Stimulated activated CD4-positive, alpha-beta T cell treated with anti-CD3 and anti-CD28 coated beads, Interleukin-2, amount 100 ng/mL, for 48 hours (primary cell): ENCODE measurements around the gene SIK2.

Experiments used
- DNase-seq, 2 donors: peaks; one replicate each; pipeline ENCODE4 v3.0.0-alpha.2; 2020

SIK2 gene

DNA sequence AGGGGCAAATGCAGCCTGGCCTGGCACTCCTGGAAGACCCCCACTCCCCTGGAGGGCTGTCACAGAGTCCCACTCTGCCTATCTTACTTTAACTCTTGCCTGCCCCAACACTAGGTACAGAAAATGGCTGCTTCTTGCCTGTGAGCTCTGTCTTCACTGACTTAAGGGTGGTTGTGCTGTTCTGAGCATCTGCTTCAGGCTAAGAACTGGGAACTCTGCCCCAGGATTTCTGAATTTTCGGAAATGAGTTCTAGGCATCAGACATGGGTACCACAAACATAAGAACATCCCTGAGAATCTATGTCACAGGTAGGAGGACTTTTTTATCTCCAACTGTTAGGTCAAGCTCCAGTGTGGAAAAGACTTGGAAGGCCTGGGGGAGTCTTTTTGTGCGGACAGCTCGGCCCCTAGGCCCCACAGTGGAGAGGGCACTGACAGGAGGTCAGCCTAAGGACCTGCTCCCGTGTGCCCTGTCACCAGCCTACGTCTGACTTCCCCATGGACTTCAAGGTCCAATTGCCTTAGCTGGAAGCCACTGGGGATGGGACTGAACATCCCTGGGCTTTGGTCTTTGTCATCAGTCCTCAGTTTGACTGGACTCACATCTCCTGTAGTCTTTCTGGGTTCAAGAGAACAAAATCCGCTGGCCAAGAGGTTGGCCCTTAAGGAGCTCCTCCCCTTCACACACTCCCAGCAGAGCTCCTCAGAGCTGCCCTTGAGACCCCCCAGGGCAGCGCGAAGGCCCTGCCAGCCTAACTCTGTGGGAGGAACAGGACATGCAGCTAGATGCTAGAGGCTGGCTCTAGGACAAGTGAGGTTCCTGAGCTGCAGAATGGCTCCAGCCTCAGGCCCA lies 132.1 kb downstream of the SIK2 start:
- no peak for DNase-seq

DNA sequence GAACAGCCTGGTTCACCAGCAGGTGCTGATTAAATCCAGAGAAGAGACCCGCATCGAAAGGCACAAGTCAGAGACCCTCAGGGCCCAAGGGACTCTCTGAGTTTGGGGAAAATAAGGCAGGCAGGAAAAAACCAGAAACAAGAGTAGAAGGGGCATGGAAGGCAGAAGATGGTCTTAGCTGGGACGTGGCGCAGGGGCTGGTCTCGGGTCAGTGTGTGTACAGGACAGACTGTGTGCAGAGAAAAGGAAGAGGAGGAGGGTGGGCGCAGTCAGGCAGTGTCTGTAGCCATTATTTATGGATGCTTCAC lies 132.7 kb downstream of the SIK2 start:
- DNase-seq: no peak

DNA sequence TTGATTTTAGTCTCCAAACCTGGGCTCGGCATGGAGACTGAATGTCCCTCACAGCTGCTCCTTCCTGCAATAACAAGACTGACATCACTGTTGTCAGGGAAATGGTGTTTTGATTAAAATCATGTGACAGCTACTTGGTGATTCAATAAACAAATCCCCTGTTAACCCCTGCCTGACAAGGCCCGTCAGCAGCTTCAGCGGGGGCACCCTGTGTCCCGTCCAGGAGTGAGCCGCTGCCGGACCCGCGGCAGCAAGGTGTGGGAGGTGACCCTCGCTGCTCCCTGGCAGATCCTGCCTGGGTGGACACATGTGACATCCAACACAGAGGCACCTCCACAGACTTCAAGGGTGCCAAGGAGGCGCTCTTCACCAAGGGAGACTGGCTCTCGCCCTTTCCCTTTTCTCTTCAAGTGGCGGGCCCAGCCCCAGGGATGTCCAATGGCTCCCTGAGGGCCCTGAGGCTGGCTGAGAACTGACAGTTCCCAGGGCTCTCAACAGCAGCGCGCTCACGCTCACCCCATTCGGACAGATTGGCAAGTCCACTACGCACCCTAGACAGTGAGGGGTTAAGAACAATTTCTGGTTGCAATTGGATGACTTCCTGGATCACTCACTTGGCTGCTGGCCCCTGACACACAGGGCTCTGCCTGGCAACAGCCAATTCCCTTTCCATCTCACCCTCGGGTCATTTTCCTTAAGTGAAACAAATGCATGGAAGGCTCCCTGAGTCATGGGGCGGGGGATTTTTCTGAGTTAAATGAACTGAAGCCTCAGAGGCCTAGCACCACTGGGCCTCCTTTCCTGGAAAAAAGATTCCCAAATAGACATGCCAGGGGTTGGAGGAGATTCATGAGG lies 133.2 kb downstream of the SIK2 start:
- no peak for DNase-seq

DNA sequence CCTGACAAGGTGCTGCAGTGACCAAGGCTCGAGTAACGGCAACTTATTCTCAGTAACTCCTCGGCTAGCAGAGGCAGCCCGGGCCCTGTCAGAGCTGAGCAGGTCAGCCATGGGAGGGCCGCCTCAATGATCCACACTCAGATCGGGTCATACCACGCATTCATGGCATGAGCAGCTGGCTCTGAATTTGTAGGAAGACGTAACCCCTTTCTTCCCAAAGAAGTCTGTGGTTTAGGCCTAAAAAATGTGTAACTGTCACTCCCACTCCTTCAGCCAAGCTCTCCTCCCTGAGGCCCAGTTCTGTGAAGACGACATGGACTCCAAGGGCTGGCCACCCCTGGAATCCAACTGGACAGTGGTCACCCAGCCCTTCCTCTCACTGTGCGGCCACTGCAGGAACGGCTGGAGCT lies 133.9 kb downstream of the SIK2 start:
- no peak for DNase-seq

DNA sequence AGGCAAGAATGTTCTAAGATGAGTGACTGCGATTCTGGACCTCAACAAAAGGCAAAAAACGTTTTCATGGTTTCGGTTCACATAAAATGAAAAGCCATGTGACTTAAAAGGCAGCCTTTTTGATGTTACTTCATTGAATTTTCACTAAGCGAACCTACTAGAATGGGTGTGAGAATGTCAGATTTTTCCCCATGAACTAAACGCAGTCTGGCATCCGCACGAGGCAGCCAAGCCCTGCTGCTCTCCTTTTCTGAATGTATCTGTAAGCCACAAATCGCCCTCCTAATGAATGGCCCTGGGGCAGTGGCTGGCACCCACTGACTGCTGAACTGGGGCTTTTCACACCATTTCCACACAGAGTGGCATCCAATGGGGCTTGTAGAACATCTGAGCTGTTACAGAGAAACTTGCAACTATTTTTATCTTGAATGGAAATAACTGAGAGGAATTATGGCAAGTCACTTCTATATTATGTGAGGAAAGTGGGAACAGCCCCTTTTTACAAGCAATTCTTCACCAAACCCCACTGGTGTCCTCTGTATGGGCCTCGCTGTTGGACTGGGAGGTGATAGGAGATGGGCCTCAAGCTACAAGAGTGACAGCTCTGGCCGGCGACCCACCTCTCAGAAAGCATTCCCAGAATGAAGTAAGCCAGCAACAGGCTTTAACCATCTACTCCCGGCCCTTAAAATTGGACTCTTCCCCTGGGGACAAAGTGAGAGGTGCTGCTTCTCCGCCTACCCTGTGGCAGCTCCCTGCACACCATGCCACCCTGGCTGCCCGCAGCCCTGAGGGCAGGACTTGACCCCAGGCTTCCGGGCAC lies 134.6 kb downstream of the SIK2 start:
- no peak for DNase-seq

DNA sequence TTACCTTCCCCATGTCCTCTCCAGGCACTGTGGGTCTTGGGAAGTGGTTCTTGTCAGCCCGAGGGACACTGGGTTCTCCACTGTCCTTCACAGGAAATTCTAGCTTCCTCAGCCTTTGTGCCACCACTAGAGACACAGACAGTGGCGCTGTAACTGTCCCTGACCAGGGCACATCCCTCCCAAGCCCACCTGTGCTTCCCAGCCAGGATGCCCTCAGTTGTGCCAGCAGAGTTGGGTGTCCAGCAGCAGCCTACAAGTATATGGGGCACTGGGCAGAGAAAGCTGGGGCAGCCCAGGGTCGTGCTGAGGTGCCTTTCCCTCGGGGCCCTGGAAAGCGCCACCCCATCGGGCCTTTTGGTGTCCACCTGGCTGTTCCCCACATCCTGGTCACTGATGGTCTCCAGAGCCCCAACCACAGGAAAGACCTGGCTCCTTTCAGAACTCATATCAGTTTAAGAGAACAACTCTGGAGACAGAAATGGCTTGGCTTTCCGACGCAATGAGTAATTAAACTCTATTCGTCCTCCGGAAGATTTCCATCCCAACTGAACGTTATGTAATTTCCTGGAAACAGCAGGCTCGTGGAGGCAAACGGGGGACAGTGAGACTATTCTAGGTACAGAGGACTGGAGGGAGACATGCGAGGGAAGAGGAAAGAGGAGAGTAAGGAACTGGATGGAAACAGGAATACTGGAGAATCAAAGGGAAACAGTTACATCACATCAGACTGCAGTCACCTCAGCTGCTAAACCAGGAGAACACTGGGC lies 135.4 kb downstream of the SIK2 start:
- no peak for DNase-seq

DNA sequence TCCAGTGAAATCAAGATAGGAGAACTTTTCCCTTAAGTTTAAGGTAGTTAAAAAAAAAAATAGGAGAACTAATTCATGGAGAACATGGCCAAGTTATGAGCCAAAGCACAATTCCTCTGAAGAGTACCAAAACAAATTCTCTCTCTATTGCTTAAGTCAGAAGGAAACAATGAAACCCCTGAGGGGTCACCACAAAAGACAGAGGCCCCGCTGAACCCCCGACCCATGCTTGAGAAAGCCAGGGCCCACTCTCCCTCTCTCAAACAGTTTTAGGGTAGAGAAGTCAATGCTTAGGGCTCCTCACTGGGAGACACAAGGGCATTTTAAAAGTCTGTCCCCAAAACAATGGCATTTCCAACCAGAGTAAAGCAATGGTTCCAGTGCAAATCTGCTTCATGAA lies 137.1 kb downstream of the SIK2 start:
- DNase-seq: no peak

DNA sequence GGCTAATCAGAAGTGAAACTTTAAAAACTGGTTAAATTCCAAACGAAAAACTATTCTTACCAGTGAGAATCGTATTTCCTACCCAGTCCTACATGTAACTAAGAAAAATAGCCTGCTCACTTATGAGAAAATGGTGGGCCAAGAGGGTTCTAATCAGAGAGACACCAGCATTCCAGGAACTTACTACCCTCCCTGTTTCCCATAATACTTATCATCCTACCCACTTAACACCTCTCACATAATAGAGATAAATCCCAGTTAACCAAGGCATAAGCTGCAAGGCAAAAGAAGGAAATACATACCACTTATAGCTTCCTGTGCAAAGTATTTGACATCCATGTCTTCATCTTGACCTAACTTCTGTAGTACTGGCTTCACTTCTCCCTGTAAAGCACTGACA lies 139.5 kb downstream of the SIK2 start:
- no peak for DNase-seq

DNA sequence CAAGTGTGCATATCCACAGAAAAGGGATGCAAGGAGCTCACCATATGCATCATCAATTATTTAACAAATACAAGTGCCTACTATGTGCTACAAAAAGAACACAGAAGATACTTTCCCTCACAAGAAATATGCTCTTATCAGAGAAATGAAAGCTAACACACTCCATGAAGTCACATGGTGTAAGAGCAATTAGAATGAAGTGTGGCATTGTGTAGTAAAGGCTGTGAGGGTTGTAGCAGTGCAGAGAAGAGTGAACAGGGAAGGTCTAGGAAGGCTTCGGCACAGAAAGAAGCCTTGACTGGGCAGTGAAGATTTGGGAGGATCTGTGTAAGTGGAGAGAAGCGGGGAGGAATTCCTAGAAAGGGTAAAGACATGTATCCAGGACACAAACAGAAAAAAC lies 141.5 kb downstream of the SIK2 start:
- no peak for DNase-seq

DNA sequence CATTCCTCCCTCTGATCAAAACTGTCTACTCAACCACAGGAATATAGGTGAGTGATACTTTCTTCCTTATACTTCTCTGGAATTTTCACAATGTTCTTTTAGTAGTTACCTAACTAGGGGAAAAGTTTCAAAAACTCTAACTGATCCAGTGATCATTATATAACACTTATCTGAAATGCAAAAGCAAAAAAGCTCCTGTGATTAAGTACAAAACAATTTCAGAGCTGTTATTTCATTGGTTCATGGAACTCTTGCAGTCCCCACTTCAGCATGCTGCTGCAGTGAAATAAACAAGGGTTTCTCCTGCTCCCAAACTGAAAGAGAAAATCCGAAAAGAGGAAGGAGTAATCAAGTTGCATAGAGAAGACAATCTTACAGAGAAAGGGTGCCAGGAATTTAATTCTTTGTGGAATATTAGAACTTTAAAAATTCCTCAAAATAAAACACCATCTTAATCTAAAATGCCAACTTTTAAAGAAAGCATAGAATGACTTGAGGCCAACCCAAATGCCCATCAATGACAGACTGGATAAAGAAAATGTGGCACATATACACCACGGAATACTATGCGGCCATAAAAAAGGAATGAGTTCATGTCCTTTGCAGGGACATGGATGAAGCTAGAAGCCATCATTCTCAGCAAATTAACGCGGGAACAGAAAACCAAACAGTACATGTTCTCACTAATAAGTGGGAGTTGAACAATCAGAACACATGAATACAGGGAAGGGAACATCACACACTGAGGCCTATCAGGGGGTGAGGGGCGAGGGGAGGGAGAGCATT lies 143.7 kb downstream of the SIK2 start:
- no peak for DNase-seq

DNA sequence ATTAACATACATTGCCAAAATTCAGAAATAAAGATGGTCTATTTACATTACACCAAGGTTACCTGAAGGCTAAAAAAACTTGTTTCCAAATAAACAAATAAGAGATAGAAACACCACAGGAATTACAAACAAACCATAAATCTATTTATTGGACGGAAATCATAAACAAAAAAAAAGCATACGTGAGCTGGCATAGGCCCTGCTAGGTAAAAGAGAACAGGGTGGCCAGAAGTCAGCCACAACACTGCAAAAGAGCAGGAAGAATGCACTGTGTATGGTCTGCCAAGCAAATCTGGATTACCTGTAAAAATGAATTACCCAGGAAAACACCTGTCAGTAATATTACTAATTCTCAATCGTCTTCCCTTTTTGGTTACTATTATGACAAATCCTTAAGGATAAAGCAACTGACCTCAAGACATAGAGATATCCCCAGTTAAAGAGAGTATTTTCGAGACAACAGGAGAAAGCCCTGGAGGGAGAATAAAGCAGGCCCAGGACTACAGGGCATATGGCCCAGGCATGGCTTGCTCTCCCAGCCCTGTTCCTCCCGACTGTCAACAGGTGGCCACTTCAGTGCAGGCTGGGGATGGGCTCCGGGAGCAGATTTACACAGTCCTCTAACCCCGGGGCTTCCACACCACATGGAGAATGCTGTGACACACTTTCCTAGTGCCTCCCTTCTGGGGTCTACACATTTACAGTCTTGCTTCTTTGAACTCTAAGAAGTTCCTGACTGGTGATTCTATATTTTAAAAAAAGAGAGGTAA lies 146.0 kb downstream of the SIK2 start:
- DNase-seq: no peak

DNA sequence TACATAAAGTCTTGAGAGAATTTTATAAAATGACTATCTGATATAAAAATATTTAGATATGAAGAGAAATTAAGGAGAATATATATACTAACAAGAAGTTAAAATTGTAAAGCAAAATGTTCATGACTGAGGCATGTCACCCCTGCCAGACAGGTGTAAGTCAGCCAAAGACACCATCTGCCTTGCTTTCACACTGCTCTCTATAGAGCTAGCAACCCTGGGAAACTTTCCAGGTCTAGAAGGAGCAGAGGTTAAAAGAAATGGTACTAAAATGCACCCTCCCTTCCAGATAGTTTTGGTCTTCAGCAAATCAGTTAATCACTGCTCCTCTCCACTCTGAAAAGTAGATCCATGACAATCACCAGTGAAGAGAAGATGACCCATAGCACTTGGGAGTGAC lies 147.4 kb downstream of the SIK2 start:
- no peak for DNase-seq

DNA sequence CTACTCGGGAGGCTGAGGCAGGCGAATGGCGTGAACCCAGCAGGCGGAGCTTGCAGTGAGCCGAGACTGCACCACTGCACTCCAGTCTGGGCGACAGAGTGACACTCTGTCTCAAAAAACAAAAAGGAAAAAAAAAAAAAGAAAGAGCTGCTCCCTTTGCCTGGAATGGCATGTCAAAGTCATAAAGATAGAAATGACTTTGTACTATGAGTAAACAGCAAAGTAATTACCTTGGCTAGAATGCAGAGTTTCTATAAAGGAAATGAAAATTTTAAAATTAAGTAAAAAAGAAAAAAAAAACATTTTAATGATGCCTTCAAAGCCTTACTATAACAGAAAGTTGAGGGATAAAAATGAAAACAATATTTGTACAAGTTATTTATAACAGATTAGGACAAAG lies 153.8 kb downstream of the SIK2 start:
- DNase-seq: no peak

DNA sequence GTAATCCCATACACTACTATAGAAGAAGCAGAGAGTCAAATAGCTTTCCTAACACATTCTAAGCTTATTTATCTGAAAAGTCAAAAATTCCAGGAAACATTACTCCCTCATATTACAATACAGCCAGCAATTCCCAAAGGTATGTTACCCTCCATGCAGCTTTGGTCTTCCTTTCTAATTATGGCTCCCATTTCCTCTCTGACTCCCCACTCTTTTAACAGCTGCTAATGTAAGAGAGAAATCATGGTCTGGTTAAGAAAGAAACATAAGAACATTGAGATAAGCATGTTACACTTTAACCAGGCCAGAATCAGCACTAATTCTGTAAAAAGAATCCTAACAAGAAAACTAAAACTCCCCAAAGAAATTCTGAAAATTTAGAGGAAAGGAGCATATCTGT lies 157.1 kb downstream of the SIK2 start:
- no peak for DNase-seq

DNA sequence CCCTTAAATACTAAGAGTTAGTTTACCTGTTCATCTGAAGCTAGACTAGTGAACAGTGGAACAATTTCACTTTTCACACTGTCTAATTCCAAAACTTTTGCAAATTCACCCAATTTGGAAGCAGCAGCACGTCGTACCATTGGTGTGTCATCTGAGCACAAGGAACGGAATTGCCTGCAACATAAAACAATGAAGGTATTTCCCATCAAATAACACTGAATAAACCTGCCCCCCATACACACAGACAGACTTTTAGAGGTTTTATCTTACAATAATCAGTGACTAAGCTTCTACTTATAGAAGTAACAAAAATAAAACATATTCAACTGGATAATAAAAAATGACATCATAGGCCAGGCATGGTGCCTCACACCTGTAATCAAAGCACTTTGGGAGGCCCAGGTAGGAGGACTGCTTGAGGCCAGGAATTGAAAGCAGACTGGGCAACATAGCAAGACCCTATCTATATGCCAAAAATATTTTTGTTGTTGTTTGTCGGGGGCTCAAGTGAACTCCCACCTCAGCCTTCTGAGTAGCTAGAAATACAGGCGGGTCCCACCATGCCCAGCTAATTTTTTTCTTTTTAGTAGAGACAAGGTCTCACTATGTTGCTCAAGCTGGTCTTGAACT lies 157.6 kb downstream of the SIK2 start:
- no peak for DNase-seq

DNA sequence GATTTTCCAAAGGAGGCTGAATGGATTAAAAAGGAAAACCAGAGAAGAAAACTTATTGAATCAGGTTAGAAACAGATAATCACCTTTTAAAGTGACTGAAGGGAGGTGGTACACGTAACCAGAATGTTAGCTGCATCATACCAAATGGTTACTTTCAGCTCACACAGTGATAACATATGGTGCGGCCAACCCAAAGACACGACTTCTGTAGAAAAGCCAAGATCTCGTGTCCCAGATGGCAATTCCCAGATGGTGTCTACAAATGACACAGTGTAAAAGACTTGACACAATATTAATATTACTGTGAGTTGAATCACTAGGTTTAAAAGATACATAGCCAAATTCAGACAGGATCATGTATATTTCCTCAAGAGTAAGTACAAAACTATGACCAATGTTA lies 158.8 kb downstream of the SIK2 start:
- no peak for DNase-seq

DNA sequence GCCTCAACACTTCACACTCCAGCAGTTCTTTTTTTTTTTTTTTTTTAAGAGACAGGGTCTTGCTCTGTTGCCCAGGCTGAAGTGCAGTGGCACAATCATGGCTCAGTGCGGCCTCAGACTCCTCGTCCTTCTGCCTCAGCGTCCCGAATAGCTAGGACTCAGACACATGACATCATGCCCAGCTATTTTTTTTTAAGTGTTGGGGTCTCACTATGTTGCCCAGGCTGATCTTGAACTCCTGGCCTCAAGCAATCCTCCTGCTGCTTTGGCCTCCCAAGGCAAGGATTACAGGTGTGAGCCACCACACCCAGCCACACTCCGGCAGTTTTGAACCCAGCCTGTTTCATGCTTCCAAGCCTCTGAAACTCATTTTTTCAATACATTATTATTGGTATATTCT lies 160.3 kb downstream of the SIK2 start:
- DNase-seq: no peak

DNA sequence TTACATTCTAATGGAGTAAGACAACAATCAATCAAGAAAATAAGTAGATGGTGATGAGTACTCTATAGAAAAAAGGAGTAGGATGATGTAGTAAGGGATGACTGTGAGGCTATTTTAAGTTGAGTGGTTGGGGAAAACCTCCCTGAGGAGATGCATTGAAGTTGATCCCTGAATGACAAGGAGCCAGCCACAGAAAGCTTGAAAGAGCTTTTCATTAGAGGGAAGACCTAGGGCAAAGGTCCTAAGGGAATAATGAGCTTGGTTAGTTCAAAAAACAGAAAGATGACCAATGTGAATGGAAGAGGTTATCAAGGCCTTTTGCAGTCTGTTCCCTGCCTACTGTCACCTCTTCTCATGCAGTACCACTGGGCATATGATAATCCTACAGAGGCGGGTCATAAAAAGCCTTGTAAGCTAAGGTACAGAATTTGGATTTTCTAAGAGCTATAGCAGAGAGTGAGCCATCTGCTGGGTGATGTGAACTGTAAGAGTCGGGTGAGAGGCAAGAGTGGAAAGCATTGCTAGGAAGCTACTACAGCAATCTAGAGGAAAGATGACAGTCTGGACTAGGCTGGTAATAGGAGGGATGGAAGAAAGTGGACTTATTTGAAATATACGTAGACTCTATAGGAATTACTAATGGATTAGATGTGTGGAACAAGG lies 160.9 kb downstream of the SIK2 start:
- DNase-seq: no peak

DNA sequence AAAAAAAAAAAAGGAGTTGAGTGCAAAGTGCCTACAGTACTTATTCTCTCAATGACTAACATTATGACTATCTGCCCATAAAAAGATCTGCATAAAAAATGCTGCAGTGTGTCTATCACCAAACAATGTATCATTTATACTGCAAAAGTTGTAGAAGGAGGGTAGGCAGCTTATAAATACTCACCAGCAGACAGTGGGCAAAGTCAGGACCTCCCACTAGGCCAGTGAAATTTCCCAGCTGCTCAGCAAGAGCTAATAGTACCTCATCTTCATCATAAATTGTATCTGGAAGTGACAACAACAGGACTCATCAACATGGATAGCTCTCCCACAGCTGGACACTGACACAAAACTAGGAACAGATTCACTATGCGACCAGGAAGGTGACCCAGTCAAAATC lies 162.4 kb downstream of the SIK2 start:
- DNase-seq: no peak
